A549 treated with AZD2906 at 1 μM for 4 hours (cell line): ENCODE results near the gene ALDH4A1. TPM values are rescaled to one million over a fixed set of nuclear protein-coding genes. Genes with fewer than 3 reads are reported as not detected.

Source experiments
- total RNA-seq: library from RNA; stranded (reverse); fragments of 200-300 nt; extraction: Qiagen RNA extraction; gene quantifications from 5 replicates; pipeline ENCODE4 v1.2.3, GENCODE V29; 2022

Gene ALDH4A1, protein sequence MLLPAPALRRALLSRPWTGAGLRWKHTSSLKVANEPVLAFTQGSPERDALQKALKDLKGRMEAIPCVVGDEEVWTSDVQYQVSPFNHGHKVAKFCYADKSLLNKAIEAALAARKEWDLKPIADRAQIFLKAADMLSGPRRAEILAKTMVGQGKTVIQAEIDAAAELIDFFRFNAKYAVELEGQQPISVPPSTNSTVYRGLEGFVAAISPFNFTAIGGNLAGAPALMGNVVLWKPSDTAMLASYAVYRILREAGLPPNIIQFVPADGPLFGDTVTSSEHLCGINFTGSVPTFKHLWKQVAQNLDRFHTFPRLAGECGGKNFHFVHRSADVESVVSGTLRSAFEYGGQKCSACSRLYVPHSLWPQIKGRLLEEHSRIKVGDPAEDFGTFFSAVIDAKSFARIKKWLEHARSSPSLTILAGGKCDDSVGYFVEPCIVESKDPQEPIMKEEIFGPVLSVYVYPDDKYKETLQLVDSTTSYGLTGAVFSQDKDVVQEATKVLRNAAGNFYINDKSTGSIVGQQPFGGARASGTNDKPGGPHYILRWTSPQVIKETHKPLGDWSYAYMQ
- 11.9 to 14.5 TPM (median 13.9 TPM) in 5 replicates for total RNA-seq

DNA sequence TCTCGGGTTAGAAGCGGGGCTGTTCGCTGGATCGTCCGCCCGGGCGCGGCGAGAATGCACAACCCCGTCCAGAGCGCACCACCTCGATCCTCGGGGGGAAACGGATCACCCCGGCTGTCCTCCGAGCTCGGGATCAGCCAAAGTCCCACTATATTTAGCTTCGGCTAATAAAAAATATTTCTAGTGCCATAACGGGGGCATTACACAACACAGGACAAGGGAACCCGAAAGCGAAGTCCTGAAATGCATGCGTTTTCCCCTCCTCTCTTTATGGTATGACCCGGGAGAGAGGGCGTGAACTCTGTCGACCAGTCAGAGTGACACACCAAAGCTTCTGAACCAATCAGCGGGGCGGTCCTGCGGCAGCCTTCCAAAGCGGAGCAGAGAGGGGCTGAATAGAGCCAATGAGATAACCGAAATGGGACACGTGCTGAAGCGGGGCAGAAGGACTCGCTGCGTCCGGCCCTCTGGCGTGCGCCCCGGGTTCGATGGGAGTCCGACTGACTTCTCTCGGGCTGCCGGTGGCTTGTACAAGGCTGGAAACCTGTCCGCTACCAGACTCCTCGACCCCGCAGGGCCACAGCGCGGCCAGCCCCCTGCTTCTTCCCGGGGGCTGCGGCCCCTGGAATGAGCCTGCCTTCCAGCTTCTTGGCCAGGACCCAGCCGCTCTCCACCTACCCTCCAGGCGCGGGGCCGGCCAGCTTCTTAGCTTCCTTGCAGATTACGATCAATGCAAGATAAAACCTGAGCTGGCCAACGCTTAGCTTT, at the start of gene ALDH4A1:
ALDH4A1 (minus strand) TSS at position 33 of the 768 bp plus-strand sequence; CDS start at position 1, 32 bp downstream.

DNA sequence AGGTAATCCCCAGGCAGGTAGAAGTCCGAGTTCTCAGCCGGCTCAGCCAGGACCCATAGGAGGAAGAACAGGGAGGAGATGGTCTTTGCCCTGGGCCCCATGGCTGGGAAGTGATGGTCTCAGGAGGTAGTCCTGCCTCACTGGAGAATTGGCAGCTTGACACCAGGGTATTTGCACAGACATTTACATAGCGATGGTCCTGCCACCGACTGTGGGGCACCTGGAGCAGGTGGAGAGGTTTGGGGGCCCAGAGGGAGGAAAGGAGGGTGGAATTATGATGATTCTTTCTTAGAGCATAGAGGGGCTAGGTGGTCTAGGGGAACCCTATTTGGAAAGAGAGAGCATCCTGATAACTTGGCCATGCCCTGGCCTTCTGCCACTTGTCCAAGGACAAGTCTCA, 42.8 kb downstream of the ALDH4A1 start, which contains the start of gene TAS1R2:
TAS1R2 (minus strand) TSS at position 101 of the 400 bp plus-strand sequence; CDS start at position 101, 0 bp downstream.

Other genes starting within 250 kb of the ALDH4A1 start
- not detected in 5 replicates for gene TAS1R2, start 42.9 kb downstream of the ALDH4A1 start, total RNA-seq
- gene IFFO2, start 54.1 kb upstream of the ALDH4A1 start, total RNA-seq: 5.6 to 7.6 TPM (median 6.8 TPM) in 5 replicates